Inflammatory macrophage treated with lipopolysaccharide for 1 hour (primary cell): ENCODE results near the gene ZNF598.
"Not testable (repeated sequence)": the region's sequence is repeated elsewhere in the genome, so short reads cannot be mapped to it uniquely, and the experiment has no call there.

Source experiments
- DNase-seq, 2 donors: peaks; one replicate each; pipeline ENCODE4 v3.0.0-alpha.2; 2020 to 2022

The ZNF598 gene

DNA sequence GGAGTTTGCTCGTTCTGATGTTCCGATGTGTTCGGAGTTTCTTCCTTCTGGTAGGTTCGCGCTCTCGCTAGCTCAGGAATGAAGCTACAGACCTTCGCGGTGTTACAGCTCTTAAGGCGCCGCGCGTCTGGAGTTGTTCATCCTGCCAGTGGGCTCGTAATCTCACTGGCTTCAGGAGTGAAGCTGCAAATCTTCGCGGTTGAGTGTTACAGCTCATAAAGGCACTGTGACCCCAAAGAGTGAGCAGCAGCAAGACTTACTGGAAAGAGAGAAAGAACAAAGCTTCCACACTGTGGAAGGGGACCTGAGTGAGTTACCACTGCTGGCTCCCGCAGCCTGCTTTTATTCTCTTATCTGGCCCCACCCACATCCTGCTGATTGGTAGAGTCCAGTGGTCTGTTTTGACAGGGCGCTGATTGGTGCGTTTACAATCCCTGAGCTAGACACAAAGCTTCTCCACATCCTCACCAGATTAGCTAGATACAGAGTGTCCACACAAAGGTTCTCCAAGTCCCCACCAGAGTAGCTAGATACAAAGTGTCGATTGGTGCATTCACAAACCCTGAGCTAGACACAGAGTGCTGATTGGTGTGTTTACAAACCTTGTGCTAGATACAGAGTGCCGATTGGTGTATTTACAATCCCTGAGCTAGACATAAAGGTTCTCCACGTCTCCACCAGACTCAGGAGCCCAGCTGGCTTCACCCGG, 52.0 kb downstream of the ZNF598 start:
- not testable (repeated sequence) for DNase-seq

DNA sequence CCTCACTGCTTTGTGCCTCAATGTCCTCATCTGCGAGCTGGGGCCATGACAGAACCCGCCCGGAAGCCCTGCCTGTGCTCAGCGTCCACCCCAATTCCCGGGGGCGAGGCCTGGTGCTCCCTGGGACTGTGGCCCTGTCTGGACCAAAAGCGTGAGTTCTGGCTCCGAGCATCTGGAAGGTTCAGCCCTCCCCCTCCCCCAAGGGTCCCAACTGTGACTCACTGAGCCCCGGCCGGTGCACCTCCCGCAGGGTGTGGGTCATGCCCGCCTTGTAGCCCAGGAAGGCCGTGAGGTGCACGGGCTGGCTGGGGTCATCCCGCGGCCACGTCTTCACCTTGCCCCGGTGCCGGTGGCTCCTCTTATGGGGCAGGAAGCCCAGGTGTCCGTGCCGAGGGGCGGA, 55.9 kb downstream of the ZNF598 start:
- no peak for DNase-seq

DNA sequence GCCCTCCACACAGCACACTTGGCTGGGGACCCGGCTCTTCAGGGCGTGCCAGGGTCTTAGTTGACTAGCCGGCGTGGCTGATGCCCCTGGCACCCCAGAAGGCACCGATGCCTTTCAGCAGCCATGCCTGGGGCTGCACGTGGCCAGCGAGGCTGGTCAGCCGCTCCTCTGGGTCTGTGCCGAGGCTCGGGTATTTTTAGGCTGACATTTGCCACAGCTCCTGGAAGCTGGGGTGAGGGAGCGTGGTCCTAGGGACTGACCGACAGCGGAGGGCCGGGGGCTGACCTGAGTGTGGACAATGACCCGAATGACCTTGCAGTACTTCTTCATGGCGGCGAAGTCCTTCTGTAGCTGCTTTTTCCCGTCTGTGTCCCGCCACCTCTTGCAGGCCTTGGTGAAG, 59.1 kb downstream of the ZNF598 start:
- DNase-seq = no peak

DNA sequence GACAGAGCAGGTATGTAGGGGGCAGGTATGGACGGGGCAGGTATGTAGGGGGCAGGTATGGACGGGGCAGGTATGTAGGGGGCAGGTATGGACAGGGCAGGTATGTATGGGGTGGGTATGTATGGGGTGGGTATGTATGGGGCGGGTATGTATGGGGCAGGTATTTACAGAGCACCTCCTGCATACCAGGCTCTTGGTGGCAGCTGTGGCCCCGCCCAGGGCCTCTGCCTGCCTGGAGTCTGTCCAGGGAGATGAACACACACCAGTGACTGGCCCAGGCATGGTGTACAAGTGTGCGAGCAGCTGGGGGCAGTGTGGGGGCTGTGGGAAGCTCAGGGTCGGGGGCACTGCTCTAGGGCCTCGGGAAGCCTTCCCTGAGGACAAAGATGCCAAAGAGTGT, 59.6 kb downstream of the ZNF598 start:
- no peak for DNase-seq

DNA sequence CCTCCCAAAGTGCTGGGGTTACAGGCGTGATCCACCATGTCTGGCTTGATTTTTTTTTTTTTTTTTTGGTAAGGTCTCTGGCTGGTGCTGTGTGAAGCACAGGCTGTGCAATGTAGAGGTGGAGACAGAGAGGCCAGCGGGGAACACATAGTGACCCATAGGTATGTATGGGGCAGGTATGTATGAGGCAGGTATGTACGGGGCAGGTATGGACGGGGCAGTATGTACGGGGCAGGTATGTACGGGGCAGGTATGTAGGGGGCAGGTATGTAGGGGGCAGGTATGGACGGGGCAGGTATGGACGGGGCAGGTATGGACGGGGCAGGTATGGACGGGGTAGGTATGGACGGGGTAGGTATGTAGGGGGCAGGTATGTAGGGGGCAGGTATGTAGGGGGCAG, 60.1 kb downstream of the ZNF598 start:
- DNase-seq = no peak
